Nephron (organoid): ENCODE results near the gene SPATA6L.

Experiments
- H3K27ac Mint-ChIP-seq, 3 experiments: 2 replicates each; pipeline ENCODE4 v1.8.0; 2020; ENCODE audit warnings: mixed read lengths in 3 of 3, mild to moderate bottlenecking in 2 of 3, moderate library complexity in 1 of 3
- H3K27me3 Mint-ChIP-seq: 2 replicates; pipeline ENCODE4 v1.8.0; 2021; ENCODE audit warnings: low read depth, mild to moderate bottlenecking, moderate library complexity, mixed read lengths
- H3K36me3 Mint-ChIP-seq: 2 replicates; pipeline ENCODE4 v1.8.0; 2020; ENCODE audit warnings: low read depth, mixed read lengths
- H3K4me1 Mint-ChIP-seq: 2 replicates; pipeline ENCODE4 v1.8.0; 2020; ENCODE audit warnings: mixed read lengths
- H3K4me3 Mint-ChIP-seq, 3 experiments: 2 replicates each; pipeline ENCODE4 v1.8.0; 2020; ENCODE audit warnings: mild to moderate bottlenecking in 3 of 3, mixed read lengths in 3 of 3, moderate library complexity in 2 of 3
- H3K9me3 Mint-ChIP-seq: 2 replicates; pipeline ENCODE4 v1.8.0; 2020; ENCODE audit warnings: mixed read lengths
- CTCF ChIP-seq, 3 experiments: fragments of 200-600 bp; sonication (generic); IDR thresholded peaks; one replicate each; pipeline ENCODE4 v1.5.0; 2021; ENCODE audit warnings: antibody characterized with exemption in 3 of 3; ENCODE audit not compliant: unreplicated experiment in 3 of 3

SPATA6L gene

GRCh38 chr9:4642351-4642750 is 23.9 kb downstream of the SPATA6L start:
- H3K4me3 Mint-ChIP-seq: no peak overlapping the region
- H3K4me1 Mint-ChIP-seq: no peaks in the 10 kb centered on the region
- no peaks in the 10 kb centered on the region for H3K9me3 Mint-ChIP-seq
- H3K36me3 Mint-ChIP-seq: no peaks in the 10 kb centered on the region
- TF ChIP-seq CTCF (IDR thresholded peaks at IDR 0.05; ENCODE audit: unreplicated experiment in 3 of 3): no peak
- peaks cover 4% of the 10 kb centered on the region for H3K27me3 Mint-ChIP-seq
- H3K27ac Mint-ChIP-seq: no peak overlapping the region

- Mint-ChIP-seq H3K4me1 (no peaks in the 10 kb centered on the region), H3K9me3 (no peaks in the 10 kb centered on the region), H3K4me3 (no peak overlapping the region), H3K27ac (no peak overlapping the region), H3K36me3 (no peaks in the 10 kb centered on the region), H3K27me3 (peaks cover 10% of the 10 kb centered on the region)
- peak; percentile 52 to 60 (median 58) for TF ChIP-seq CTCF (IDR thresholded peaks at IDR 0.05; ENCODE audit: unreplicated experiment in 3 of 3)
Observed at GRCh38 chr9:4640027-4640426, 26.3 kb downstream of the SPATA6L start.

GRCh38 chr9:4639420-4639819 is 26.9 kb downstream of the SPATA6L start:
- Mint-ChIP-seq H3K4me1 (no peaks in the 10 kb centered on the region), H3K4me3 (no peak overlapping the region), H3K27ac (no peak overlapping the region), H3K27me3 (peaks cover 10% of the 10 kb centered on the region), H3K9me3 (no peaks in the 10 kb centered on the region), H3K36me3 (no peaks in the 10 kb centered on the region)
- TF ChIP-seq CTCF (IDR thresholded peaks at IDR 0.05; ENCODE audit: unreplicated experiment in 3 of 3): no peak

- no peak for TF ChIP-seq CTCF (IDR thresholded peaks at IDR 0.05; ENCODE audit: unreplicated experiment in 3 of 3)
- no peaks in the 10 kb centered on the region for H3K9me3 Mint-ChIP-seq
- H3K4me1 Mint-ChIP-seq: no peaks in the 10 kb centered on the region
- H3K27ac Mint-ChIP-seq: no peak overlapping the region
- H3K27me3 Mint-ChIP-seq: peaks cover 10% of the 10 kb centered on the region
- H3K36me3 Mint-ChIP-seq: no peaks in the 10 kb centered on the region
- no peak overlapping the region for H3K4me3 Mint-ChIP-seq
Observed at GRCh38 chr9:4638968-4639367, 27.3 kb downstream of the SPATA6L start.

GRCh38 chr9:4630836-4631235 is 35.4 kb downstream of the SPATA6L start:
- Mint-ChIP-seq H3K36me3 (no peaks in the 10 kb centered on the region), H3K27me3 (no peaks in the 10 kb centered on the region), H3K9me3 (no peaks in the 10 kb centered on the region), H3K27ac (no peak overlapping the region), H3K4me3 (no peak overlapping the region), H3K4me1 (no peaks in the 10 kb centered on the region)
- TF ChIP-seq CTCF (IDR thresholded peaks at IDR 0.05; ENCODE audit: unreplicated experiment in 3 of 3): no peak

- no peak overlapping the region for H3K4me3 Mint-ChIP-seq
- H3K36me3 Mint-ChIP-seq: no peaks in the 10 kb centered on the region
- no peaks in the 10 kb centered on the region for H3K4me1 Mint-ChIP-seq
- no peaks in the 10 kb centered on the region for H3K9me3 Mint-ChIP-seq
- H3K27me3 Mint-ChIP-seq: no peaks in the 10 kb centered on the region
- no peak overlapping the region for H3K27ac Mint-ChIP-seq
- TF ChIP-seq CTCF (IDR thresholded peaks at IDR 0.05; ENCODE audit: unreplicated experiment in 3 of 3): no peak
Observed at GRCh38 chr9:4622016-4622415, 44.3 kb downstream of the SPATA6L start.
